AG09319 (cell line): ENCODE data around the gene FMN1.

Experiments
- DNase-seq: peaks from one replicate; pipeline ENCODE4 v3.0.0-alpha.2; 2010; ENCODE audit warnings: low read depth; ENCODE audit errors: extremely low read depth
- CTCF ChIP-seq: IDR thresholded peaks from 2 replicates; pipeline ENCODE4 v1.5.1; 2011; ENCODE audit warnings: low read depth, mild to moderate bottlenecking, inconsistent platforms, low read length, moderate library complexity

The FMN1 gene

DNA sequence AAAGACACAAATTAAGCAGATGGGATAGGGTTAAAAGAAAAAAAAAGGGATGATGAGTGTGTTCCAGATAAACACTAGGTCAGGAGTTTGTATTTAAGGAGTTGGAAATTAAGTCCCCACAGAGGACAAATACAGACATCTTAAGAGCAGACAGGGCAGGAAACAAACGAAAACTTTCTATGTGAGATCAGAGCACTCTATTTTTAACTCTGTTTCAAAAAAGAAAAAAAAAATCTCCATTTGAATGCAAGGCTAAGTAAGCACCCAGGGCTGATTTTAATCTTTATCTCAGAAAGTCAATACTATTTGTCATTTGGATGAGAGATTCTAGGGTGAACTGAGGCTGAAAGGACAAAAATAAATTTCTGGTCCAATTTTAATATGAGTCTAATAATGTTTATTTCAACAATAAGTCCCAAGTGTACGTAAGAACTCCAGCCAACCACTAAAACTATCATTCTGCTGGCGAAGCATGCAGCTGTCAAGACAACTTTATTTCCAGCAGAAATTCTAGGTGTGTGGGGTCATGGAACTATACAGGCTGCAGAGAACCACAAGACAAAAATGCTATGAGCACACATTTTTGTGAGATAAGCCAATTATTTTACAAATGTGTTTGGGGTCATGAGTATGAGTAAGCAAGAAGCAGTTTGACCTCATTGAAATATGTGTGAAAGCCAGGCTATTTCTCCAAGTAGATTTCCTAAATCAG lies 186.1 kb downstream of the FMN1 start:
- no peak for TF ChIP-seq CTCF
- DNase-seq: no peak

DNA sequence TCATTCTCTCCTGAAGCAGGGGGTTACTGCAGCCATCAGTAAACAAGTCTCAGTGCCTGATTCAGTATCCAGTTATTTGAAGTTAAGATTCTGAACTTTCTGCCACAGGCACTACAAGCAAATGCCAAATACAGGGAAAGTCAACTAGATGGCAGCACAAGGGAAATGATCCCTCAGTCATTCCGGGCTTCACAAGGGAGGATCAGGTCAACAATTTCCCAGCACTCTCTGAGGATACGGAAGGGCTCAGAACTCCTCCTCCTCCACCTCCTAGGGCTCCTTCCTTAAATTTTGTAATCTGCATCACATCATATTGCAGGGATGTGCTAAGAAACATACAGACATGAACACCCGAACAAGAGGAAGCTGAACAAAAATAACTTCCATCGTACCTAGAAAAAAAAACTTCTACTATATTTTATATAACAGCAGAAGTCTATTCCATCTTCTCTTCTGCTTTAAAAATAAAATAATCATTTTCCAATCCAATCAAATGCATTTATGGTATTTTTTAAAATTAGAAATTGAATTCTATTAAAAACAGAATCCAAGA lies 187.1 kb downstream of the FMN1 start:
- peak; percentile 20 for TF ChIP-seq CTCF
- DNase-seq: no peak

- no peak for DNase-seq
- TF ChIP-seq CTCF: no peak
These were observed 188.9 kb downstream of the FMN1 start for GRCh38 chr15:33005582-33005981.

DNA sequence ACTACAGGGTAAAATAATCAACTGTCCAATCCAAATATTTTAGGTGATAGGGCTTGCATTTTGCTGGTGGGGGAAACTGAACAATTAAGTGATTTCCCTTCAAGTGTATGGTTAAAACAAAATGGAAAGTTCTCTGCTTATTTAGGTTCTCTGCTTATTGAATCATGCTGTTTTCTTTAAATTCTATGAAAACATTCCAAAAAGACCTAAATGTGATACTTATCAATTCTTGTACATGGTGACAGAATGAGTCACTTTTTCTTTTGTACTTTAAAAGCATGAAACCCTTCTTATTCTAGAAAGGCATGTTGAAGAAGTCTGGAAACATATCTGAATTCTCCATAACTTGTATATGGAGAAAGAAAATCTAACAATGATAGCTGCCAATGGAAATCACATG lies 192.6 kb downstream of the FMN1 start:
- DNase-seq: no peak
- TF ChIP-seq CTCF: no peak

- no peak for TF ChIP-seq CTCF
- DNase-seq: no peak
These were observed 195.4 kb downstream of the FMN1 start for GRCh38 chr15:32998979-32999672.

GRCh38 chr15:32998182-32998581 lies 196.3 kb downstream of the FMN1 start:
- no peak for DNase-seq
- no peak for TF ChIP-seq CTCF

DNA sequence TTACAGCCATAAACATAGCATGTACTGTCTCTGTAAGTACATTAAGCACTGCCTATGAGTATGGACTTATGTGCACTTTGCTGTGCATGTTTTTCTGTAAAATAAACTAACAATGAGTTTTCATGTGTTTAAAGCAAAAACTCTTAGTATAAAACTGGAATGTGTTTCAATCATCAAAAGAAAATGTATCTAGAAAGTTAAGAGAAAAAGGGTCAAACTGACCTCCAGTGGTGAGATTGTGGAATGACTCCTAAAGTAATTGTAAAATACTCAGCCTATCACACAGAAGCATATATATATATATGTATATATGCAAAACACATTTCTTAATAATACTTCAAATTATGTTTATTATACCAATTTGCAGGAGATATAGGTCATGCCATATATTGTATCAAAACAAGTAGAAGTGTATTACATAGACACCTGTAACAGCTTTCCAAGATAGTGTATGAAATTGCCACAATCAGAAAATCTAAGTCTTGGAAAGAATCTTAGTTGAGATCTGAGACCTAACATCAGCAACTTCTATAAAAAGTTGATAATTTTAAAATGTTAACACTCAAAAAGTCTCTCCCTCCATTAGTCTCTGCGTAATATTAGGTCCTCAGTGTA lies 199.6 kb downstream of the FMN1 start:
- TF ChIP-seq CTCF: peak; percentile 62
- no peak for DNase-seq
